Measurements from ENCODE around the gene ZNF500.

Gene ZNF500

GRCh38 chr16:4728676-4729075 lies 38.3 kb downstream of the ZNF500 start:
- Histone ChIP-seq H3K23ac (ENCODE audit: low read length) (no peak overlapping the region), H3K79me2 (ENCODE audit: control insufficient read depth, insufficient read depth, low read length) (peaks cover 9% of the 10 kb centered on the region), H2AK5ac (ENCODE audit: low read length) (no peak overlapping the region), H3K9ac (ENCODE audit: low read length) (no peak overlapping the region), H3K4me3 (ENCODE audit: low read length) (no peak overlapping the region), H3K18ac (ENCODE audit: low read length) (no peak overlapping the region), H3K27me3 (ENCODE audit: insufficient read depth, low read length, poor library complexity) (no peaks in the 10 kb centered on the region), H3K36me3 (ENCODE audit: control insufficient read depth, insufficient read depth, low read length) (peaks cover 13% of the 10 kb centered on the region), H4K8ac (ENCODE audit: low read depth, low read length) (no peak overlapping the region), H3K56ac (ENCODE audit: low read length) (no peak overlapping the region), H2BK5ac (ENCODE audit: low read length) (no peak overlapping the region), H3K4me2 (ENCODE audit: low read length) (no peak overlapping the region), H3K4me1 (ENCODE audit: control insufficient read depth, low read depth, low read length) (no peaks in the 10 kb centered on the region), H3K4ac (ENCODE audit: low read depth, low read length) (no peak overlapping the region), H2BK120ac (ENCODE audit: low read depth, low read length) (no peak overlapping the region), H4K5ac (ENCODE audit: low read length) (no peak overlapping the region), H3K27ac (ENCODE audit: low read depth, low read length) (no peak overlapping the region), H3K79me1 (ENCODE audit: low read length) (peaks cover 12% of the 10 kb centered on the region), H2BK15ac (replicated peaks; ENCODE audit: low read depth) (no peak overlapping the region)
- WGBS (ENCODE audit: extremely low coverage, insufficient coverage, low lambda C conversion rate): no CpG with 5 or more reads among the region's 8 CpGs
- DNase-seq: no peak

GRCh38 chr16:4726616-4727015 lies 40.3 kb downstream of the ZNF500 start:
- Histone ChIP-seq H3K27ac (ENCODE audit: low read depth, low read length) (no peak overlapping the region), H3K36me3 (ENCODE audit: control insufficient read depth, insufficient read depth, low read length) (peaks cover 13% of the 10 kb centered on the region), H4K5ac (ENCODE audit: low read length) (no peak overlapping the region), H3K4me2 (ENCODE audit: low read length) (no peak overlapping the region), H3K4ac (ENCODE audit: low read depth, low read length) (no peak overlapping the region), H3K79me1 (ENCODE audit: low read length) (peaks cover 6% of the 10 kb centered on the region), H2BK5ac (ENCODE audit: low read length) (no peak overlapping the region), H3K79me2 (ENCODE audit: control insufficient read depth, insufficient read depth, low read length) (no peaks in the 10 kb centered on the region), H3K23ac (ENCODE audit: low read length) (no peak overlapping the region), H3K18ac (ENCODE audit: low read length) (no peak overlapping the region), H2AK5ac (ENCODE audit: low read length) (no peak overlapping the region), H2BK120ac (ENCODE audit: low read depth, low read length) (no peak overlapping the region), H3K4me3 (ENCODE audit: low read length) (no peak overlapping the region), H2BK15ac (replicated peaks; ENCODE audit: low read depth) (no peak overlapping the region), H4K8ac (ENCODE audit: low read depth, low read length) (no peak overlapping the region), H3K56ac (ENCODE audit: low read length) (no peak overlapping the region), H3K27me3 (ENCODE audit: insufficient read depth, low read length, poor library complexity) (no peaks in the 10 kb centered on the region), H3K9ac (ENCODE audit: low read length) (no peak overlapping the region), H3K4me1 (ENCODE audit: control insufficient read depth, low read depth, low read length) (no peaks in the 10 kb centered on the region)
- WGBS (ENCODE audit: extremely low coverage, insufficient coverage, low lambda C conversion rate): no CpG with 5 or more reads among the region's 18 CpGs
- DNase-seq: no peak

- H3K27ac ChIP-seq (ENCODE audit: low read depth, low read length): no peak overlapping the region
- H3K18ac ChIP-seq (ENCODE audit: low read length): no peak overlapping the region
- no peak overlapping the region for H3K4ac ChIP-seq (ENCODE audit: low read depth, low read length)
- H3K79me1 ChIP-seq (ENCODE audit: low read length): peaks cover 4% of the 10 kb centered on the region
- no peak overlapping the region for H2BK120ac ChIP-seq (ENCODE audit: low read depth, low read length)
- no peaks in the 10 kb centered on the region for H3K79me2 ChIP-seq (ENCODE audit: control insufficient read depth, insufficient read depth, low read length)
- no CpG with 5 or more reads among the region's 11 CpGs for WGBS (ENCODE audit: extremely low coverage, insufficient coverage, low lambda C conversion rate)
- no peak overlapping the region for H3K23ac ChIP-seq (ENCODE audit: low read length)
- no peak overlapping the region for H4K8ac ChIP-seq (ENCODE audit: low read depth, low read length)
- no peak overlapping the region for H3K4me2 ChIP-seq (ENCODE audit: low read length)
- no peak overlapping the region for H2AK5ac ChIP-seq (ENCODE audit: low read length)
- no peak overlapping the region for H2BK5ac ChIP-seq (ENCODE audit: low read length)
- H3K4me3 ChIP-seq (ENCODE audit: low read length): no peak overlapping the region
- H3K4me1 ChIP-seq (ENCODE audit: control insufficient read depth, low read depth, low read length): no peaks in the 10 kb centered on the region
- no peak overlapping the region for H2BK15ac ChIP-seq (replicated peaks; ENCODE audit: low read depth)
- DNase-seq: no peak
- H3K56ac ChIP-seq (ENCODE audit: low read length): no peak overlapping the region
- H3K36me3 ChIP-seq (ENCODE audit: control insufficient read depth, insufficient read depth, low read length): peaks cover 13% of the 10 kb centered on the region
- H3K27me3 ChIP-seq (ENCODE audit: insufficient read depth, low read length, poor library complexity): no peaks in the 10 kb centered on the region
- H3K9ac ChIP-seq (ENCODE audit: low read length): no peak overlapping the region
- no peak overlapping the region for H4K5ac ChIP-seq (ENCODE audit: low read length)
These were observed 42.2 kb downstream of the ZNF500 start for GRCh38 chr16:4724661-4725270.

- no peak overlapping the region for H3K4ac ChIP-seq (ENCODE audit: low read depth, low read length)
- H3K27ac ChIP-seq (ENCODE audit: low read depth, low read length): no peak overlapping the region
- H3K27me3 ChIP-seq (ENCODE audit: insufficient read depth, low read length, poor library complexity): no peaks in the 10 kb centered on the region
- H3K18ac ChIP-seq (ENCODE audit: low read length): no peak overlapping the region
- H2AK5ac ChIP-seq (ENCODE audit: low read length): no peak overlapping the region
- peaks cover 2% of the 10 kb centered on the region for H3K79me1 ChIP-seq (ENCODE audit: low read length)
- H3K9ac ChIP-seq (ENCODE audit: low read length): no peak overlapping the region
- H2BK15ac ChIP-seq (replicated peaks; ENCODE audit: low read depth): no peak overlapping the region
- no peak for DNase-seq
- no peak overlapping the region for H4K8ac ChIP-seq (ENCODE audit: low read depth, low read length)
- no peak overlapping the region for H3K4me2 ChIP-seq (ENCODE audit: low read length)
- H3K4me1 ChIP-seq (ENCODE audit: control insufficient read depth, low read depth, low read length): peaks cover 3% of the 10 kb centered on the region
- no peak overlapping the region for H3K4me3 ChIP-seq (ENCODE audit: low read length)
- H2BK5ac ChIP-seq (ENCODE audit: low read length): no peak overlapping the region
- H3K56ac ChIP-seq (ENCODE audit: low read length): no peak overlapping the region
- no peak overlapping the region for H3K23ac ChIP-seq (ENCODE audit: low read length)
- H3K79me2 ChIP-seq (ENCODE audit: control insufficient read depth, insufficient read depth, low read length): no peaks in the 10 kb centered on the region
- H2BK120ac ChIP-seq (ENCODE audit: low read depth, low read length): no peak overlapping the region
- no peak overlapping the region for H4K5ac ChIP-seq (ENCODE audit: low read length)
- no CpG with 5 or more reads among the region's 14 CpGs for WGBS (ENCODE audit: extremely low coverage, insufficient coverage, low lambda C conversion rate)
- peaks cover 11% of the 10 kb centered on the region for H3K36me3 ChIP-seq (ENCODE audit: control insufficient read depth, insufficient read depth, low read length)
These were observed 43.7 kb downstream of the ZNF500 start for GRCh38 chr16:4723071-4723767.

GRCh38 chr16:4718466-4718865 lies 48.5 kb downstream of the ZNF500 start:
- WGBS (ENCODE audit: extremely low coverage, insufficient coverage, low lambda C conversion rate): no CpG with 5 or more reads among the region's 5 CpGs
- H2AK5ac ChIP-seq (ENCODE audit: low read length): no peak overlapping the region
- no peak overlapping the region for H4K5ac ChIP-seq (ENCODE audit: low read length)
- peak overlapping the region; percentile 55 for H3K27ac ChIP-seq (ENCODE audit: low read depth, low read length)
- no peak overlapping the region for H3K56ac ChIP-seq (ENCODE audit: low read length)
- H4K8ac ChIP-seq (ENCODE audit: low read depth, low read length): no peak overlapping the region
- no peak overlapping the region for H3K4ac ChIP-seq (ENCODE audit: low read depth, low read length)
- no peaks in the 10 kb centered on the region for H3K79me2 ChIP-seq (ENCODE audit: control insufficient read depth, insufficient read depth, low read length)
- no peaks in the 10 kb centered on the region for H3K27me3 ChIP-seq (ENCODE audit: insufficient read depth, low read length, poor library complexity)
- no peaks in the 10 kb centered on the region for H3K36me3 ChIP-seq (ENCODE audit: control insufficient read depth, insufficient read depth, low read length)
- DNase-seq: peak; percentile 34
- H3K4me3 ChIP-seq (ENCODE audit: low read length): no peak overlapping the region
- H3K23ac ChIP-seq (ENCODE audit: low read length): no peak overlapping the region
- H3K4me2 ChIP-seq (ENCODE audit: low read length): no peak overlapping the region
- no peak overlapping the region for H2BK15ac ChIP-seq (replicated peaks; ENCODE audit: low read depth)
- no peaks in the 10 kb centered on the region for H3K79me1 ChIP-seq (ENCODE audit: low read length)
- no peak overlapping the region for H3K18ac ChIP-seq (ENCODE audit: low read length)
- no peak overlapping the region for H2BK120ac ChIP-seq (ENCODE audit: low read depth, low read length)
- H3K4me1 ChIP-seq (ENCODE audit: control insufficient read depth, low read depth, low read length): peaks cover 3% of the 10 kb centered on the region
- no peak overlapping the region for H3K9ac ChIP-seq (ENCODE audit: low read length)
- H2BK5ac ChIP-seq (ENCODE audit: low read length): no peak overlapping the region
